ENCODE data around the gene GNB4.

GNB4 gene

DNA sequence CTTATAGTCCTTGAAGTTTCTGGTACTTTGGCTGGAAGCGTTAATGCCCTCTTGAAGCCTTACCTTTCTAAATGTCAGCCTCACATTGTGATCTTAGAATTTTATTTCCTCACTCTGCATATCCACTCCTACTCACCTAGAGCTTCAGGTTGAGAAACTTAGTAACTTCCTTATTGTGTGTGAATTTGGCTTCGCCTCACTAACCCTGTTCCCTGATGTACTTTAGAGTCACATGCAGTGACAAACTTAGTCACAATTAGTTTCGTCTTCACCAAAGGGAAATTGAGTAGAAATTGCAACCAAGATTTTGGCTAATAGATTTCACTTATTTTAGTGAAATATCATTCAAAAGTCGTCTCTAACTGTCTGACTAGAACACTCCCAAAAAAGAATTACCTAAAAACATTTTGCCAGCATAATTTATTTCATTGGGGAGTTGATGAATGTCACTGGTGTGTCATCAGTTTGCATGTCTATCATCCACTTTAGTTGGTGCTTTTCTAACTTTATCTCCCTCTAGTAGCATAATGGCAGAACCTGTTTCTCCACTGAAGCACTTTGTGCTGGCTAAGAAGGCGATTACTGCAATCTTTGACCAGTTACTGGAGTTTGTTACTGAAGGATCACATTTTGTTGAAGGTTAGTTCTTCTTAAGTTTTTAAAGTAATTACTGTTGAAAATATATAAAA, 102.8 kb downstream of the GNB4 start:
- no peak for DNase-seq

GRCh38 chr3:179347345-179348194, 103.7 kb downstream of the GNB4 start, which contains the start of gene MFN1:
Gene MFN1, plus strand, starts transcription at chr3:179347709. Its CDS starts 1,143 bp downstream, at chr3:179348852.
- peak; percentile 90 for DNase-seq
